Astrocyte (in vitro differentiated cells and primary cell): ENCODE results near the gene STRADA. TPM values are rescaled to one million over a fixed set of nuclear protein-coding genes. Genes with fewer than 3 reads are reported as not detected.

Source experiments
- DNase-seq: peaks from one replicate; pipeline ENCODE4 v3.0.0-alpha.2; 2010; ENCODE audit warnings: low read depth
- FAIRE-seq: peaks from 2 replicates; lab custom pipeline; 2011; peaks lifted over from hg19 to GRCh38; lab: Jason Lieb, UNC
- H2AFZ ChIP-seq: 2 replicates; pipeline ENCODE4 v1.6.0; 2012; ENCODE audit warnings: low read depth, low read length, inconsistent platforms
- H3K27ac ChIP-seq: 2 replicates; pipeline ENCODE4 v1.5.1; 2011; ENCODE audit warnings: low read depth, low read length, inconsistent platforms
- H3K27me3 ChIP-seq: 2 replicates; pipeline ENCODE4 v1.6.0; 2011; ENCODE audit warnings: low read length, inconsistent platforms; ENCODE audit not compliant: insufficient read depth
- H3K36me3 ChIP-seq: 2 replicates; pipeline ENCODE4 v1.5.1; 2011; ENCODE audit warnings: low read length, inconsistent platforms; ENCODE audit not compliant: insufficient read depth
- H3K4me1 ChIP-seq: 2 replicates; pipeline ENCODE4 v1.5.1; 2011; ENCODE audit warnings: low read length, inconsistent platforms; ENCODE audit not compliant: insufficient read depth
- H3K4me2 ChIP-seq: 2 replicates; pipeline ENCODE4 v1.6.0; 2012; ENCODE audit warnings: low read length, inconsistent platforms
- H3K4me3 ChIP-seq: 2 replicates; pipeline ENCODE4 v1.5.1; 2011; ENCODE audit warnings: low read depth, mild to moderate bottlenecking, low read length, inconsistent platforms; ENCODE audit not compliant: insufficient read depth
- H3K79me2 ChIP-seq: 2 replicates; pipeline ENCODE4 v1.6.0; 2012; ENCODE audit warnings: mild to moderate bottlenecking, low read length, inconsistent platforms; ENCODE audit not compliant: insufficient read depth
- H3K9ac ChIP-seq: 2 replicates; pipeline ENCODE4 v1.6.0; 2012; ENCODE audit warnings: mild to moderate bottlenecking, low read length, inconsistent platforms
- H3K9me3 ChIP-seq: 2 replicates; pipeline ENCODE4 v1.5.1; 2012; ENCODE audit warnings: low read depth, mild to moderate bottlenecking, low read length, inconsistent platforms; ENCODE audit not compliant: insufficient read depth
- H4K20me1 ChIP-seq: 2 replicates; pipeline ENCODE4 v1.6.0; 2012; ENCODE audit warnings: low read length, inconsistent platforms; ENCODE audit not compliant: insufficient read depth
- H3K27ac Mint-ChIP-seq: one replicate; pipeline ENCODE4 v1.8.0; 2021; ENCODE audit warnings: mild to moderate bottlenecking, mixed read lengths; ENCODE audit not compliant: unreplicated experiment
- H3K27me3 Mint-ChIP-seq: one replicate; pipeline ENCODE4 v1.8.0; 2021; ENCODE audit warnings: low read depth, mixed read lengths; ENCODE audit not compliant: unreplicated experiment
- H3K36me3 Mint-ChIP-seq: one replicate; pipeline ENCODE4 v1.8.0; 2021; ENCODE audit warnings: low read depth, mixed read lengths; ENCODE audit not compliant: unreplicated experiment
- H3K4me1 Mint-ChIP-seq: one replicate; pipeline ENCODE4 v1.8.0; 2021; ENCODE audit warnings: low read depth, mixed read lengths; ENCODE audit not compliant: unreplicated experiment
- H3K4me3 Mint-ChIP-seq: one replicate; pipeline ENCODE4 v1.8.0; 2021; ENCODE audit warnings: mild to moderate bottlenecking, moderate library complexity, mixed read lengths; ENCODE audit not compliant: unreplicated experiment
- H3K9me3 Mint-ChIP-seq: one replicate; pipeline ENCODE4 v1.8.0; 2021; ENCODE audit warnings: mild to moderate bottlenecking, mixed read lengths; ENCODE audit not compliant: unreplicated experiment
- EZH2 ChIP-seq: IDR thresholded peaks from 2 replicates; pipeline ENCODE4 v1.6.1; 2012; ENCODE audit warnings: mild to moderate bottlenecking, low read length, inconsistent platforms; ENCODE audit not compliant: insufficient read depth
- total RNA-seq: library from RNA; stranded (reverse); gene quantifications from 2 replicates; pipeline ENCODE4 v1.2.1, GENCODE V29; 2021
- TF ChIP-seq, protein P1 (sequence below): IDR thresholded peaks from 2 replicates; pipeline ENCODE4 v1.5.1; 2011; ENCODE audit warnings: low read depth, mild to moderate bottlenecking, inconsistent platforms, low read length, moderate library complexity; ENCODE audit not compliant: insufficient read depth

The STRADA gene
- total RNA-seq, 1 donor from 2014 or later = 35.7 TPM

DNA sequence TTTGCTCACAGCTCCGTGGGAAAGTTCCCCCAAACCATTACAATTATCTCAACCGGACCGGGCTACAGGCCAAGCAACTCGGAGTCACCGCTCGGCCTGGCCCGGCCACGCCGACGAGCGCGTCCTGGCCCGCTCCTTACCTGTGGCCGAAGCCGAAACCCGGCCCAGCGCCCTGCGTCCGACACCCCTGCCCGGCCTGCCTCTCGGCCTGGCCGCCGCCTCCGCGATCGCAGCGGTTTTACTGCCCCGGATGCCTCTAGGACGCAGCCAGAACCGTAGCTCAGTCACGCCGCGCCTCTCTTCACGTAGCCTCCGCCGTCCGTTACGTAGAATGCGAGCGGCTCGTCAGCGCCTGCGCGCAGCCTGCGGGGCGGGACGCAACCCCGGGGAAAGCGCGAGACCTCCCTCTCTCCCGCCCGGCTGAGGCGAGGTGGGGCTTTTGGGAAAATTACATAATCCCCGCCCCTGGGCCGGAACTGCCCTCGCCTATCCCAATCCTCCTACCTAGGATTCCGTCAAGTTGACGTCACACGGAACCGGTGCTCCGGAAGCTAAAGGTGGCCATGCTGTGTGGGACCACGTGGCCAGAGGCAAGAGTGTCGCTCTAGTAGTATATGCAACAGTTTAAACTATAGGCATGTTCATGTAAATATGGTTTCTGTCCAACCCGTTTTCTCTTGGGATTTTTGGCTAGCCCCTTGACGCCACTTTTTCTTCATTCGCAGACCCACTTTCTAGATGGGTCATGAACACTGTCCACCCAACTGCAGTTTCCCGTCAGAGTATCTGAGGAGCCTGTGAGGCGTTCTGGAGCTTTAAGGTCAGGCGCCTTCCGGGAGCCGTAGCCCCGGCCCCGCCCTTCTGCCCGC lies 31.9 kb upstream of the STRADA start, which contains the start of gene CCDC47:
TSS of gene CCDC47 (minus strand) at position 326 of the 869 bp plus-strand sequence. CDS start 7,422 bp downstream, outside the sequence.
- no peaks in the 10 kb centered on the region for H3K27me3 Mint-ChIP-seq
- peak; percentile 56 for FAIRE-seq
- TF ChIP-seq, protein P1, sequence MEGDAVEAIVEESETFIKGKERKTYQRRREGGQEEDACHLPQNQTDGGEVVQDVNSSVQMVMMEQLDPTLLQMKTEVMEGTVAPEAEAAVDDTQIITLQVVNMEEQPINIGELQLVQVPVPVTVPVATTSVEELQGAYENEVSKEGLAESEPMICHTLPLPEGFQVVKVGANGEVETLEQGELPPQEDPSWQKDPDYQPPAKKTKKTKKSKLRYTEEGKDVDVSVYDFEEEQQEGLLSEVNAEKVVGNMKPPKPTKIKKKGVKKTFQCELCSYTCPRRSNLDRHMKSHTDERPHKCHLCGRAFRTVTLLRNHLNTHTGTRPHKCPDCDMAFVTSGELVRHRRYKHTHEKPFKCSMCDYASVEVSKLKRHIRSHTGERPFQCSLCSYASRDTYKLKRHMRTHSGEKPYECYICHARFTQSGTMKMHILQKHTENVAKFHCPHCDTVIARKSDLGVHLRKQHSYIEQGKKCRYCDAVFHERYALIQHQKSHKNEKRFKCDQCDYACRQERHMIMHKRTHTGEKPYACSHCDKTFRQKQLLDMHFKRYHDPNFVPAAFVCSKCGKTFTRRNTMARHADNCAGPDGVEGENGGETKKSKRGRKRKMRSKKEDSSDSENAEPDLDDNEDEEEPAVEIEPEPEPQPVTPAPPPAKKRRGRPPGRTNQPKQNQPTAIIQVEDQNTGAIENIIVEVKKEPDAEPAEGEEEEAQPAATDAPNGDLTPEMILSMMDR = no peak
- TF ChIP-seq EZH2 = no peak
- H3K4me1 Mint-ChIP-seq = peaks cover 20% of the 10 kb centered on the region
- H3K9me3 ChIP-seq = no peaks in the 10 kb centered on the region
- H3K79me2 ChIP-seq = peaks cover 92% of the 10 kb centered on the region
- peak within 1 kb of the TSS; percentile 99 for H3K27ac Mint-ChIP-seq
- H3K36me3 Mint-ChIP-seq = peaks cover 1% of the 10 kb centered on the region
- peaks cover 11% of the 10 kb centered on the region for H3K4me1 ChIP-seq
- DNase-seq = peak; percentile 98
- no peaks in the 10 kb centered on the region for H3K9me3 Mint-ChIP-seq
- H3K4me3 Mint-ChIP-seq = peak within 1 kb of the TSS; percentile 97
- peaks cover 16% of the 10 kb centered on the region for H3K36me3 ChIP-seq
- H3K27me3 ChIP-seq = no peaks in the 10 kb centered on the region
- peak within 1 kb of the TSS; percentile 93 for H3K4me2 ChIP-seq
- H3K9ac ChIP-seq = peak within 1 kb of the TSS; percentile 98
- peaks cover 76% of the 10 kb centered on the region for H4K20me1 ChIP-seq
- H2AFZ ChIP-seq = peak within 1 kb of the TSS; percentile 77
- peak within 1 kb of the TSS; percentile 92 for H3K4me3 ChIP-seq
- peak within 1 kb of the TSS; percentile 97 for H3K27ac ChIP-seq

DNA sequence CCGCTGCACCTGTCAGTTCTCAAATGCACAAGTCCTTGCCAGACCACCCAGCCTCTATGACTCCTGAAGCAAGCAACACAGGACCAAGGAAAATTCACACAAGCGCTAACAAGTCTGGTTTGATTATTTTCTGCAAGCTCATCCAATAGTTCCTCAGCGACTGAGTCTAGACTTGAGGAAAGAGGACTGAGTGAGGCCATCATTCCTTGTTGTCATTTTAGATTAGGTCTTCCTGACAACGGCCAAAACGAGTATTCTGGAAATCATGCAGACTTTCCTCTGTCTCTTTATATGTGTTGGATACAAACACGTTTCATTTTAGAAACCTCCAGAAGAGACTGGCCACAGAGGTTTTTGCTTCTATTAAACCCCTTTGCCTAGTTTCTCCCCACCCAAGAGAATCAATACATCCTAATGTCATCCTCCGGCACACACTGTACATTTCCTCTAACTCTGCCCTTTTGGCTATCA lies 31.2 kb upstream of the STRADA start:
- no peaks in the 10 kb centered on the region for H3K27me3 Mint-ChIP-seq
- H3K27ac Mint-ChIP-seq = peak overlapping the region; percentile 99
- H3K4me1 Mint-ChIP-seq = peaks cover 15% of the 10 kb centered on the region
- Histone ChIP-seq H3K4me3 (peak overlapping the region; percentile 92), H3K9ac (peak overlapping the region; percentile 98), H3K27me3 (no peaks in the 10 kb centered on the region), H3K4me2 (peak overlapping the region; percentile 93), H3K9me3 (no peaks in the 10 kb centered on the region), H3K27ac (peak overlapping the region; percentile 97), H3K4me1 (peaks cover 11% of the 10 kb centered on the region), H4K20me1 (peaks cover 76% of the 10 kb centered on the region), H2AFZ (peak overlapping the region; percentile 77), H3K36me3 (peaks cover 12% of the 10 kb centered on the region), H3K79me2 (peaks cover 92% of the 10 kb centered on the region)
- no peak for FAIRE-seq
- peak; percentile 38 for DNase-seq
- TF ChIP-seq EZH2 = no peak
- TF ChIP-seq, protein P1 = no peak
- no peaks in the 10 kb centered on the region for H3K9me3 Mint-ChIP-seq
- peak overlapping the region; percentile 97 for H3K4me3 Mint-ChIP-seq
- peaks cover 1% of the 10 kb centered on the region for H3K36me3 Mint-ChIP-seq
